ENCODE measurements around the gene IRF5.
A peak's percentile ranks its signal among the peaks of the same experiment; 100 is the strongest.

The IRF5 gene

GRCh38 chr7:128921866-128922440 is 15.8 kb upstream of the IRF5 start:
- no peak for DNase-seq

GRCh38 chr7:128922496-128923410 is 15.0 kb upstream of the IRF5 start:
- DNase-seq = no peak

- DNase-seq = no peak
These were observed 14.3 kb upstream of the IRF5 start for GRCh38 chr7:128923411-128923800.

- DNase-seq = no peak
These were observed 12.8 kb upstream of the IRF5 start for GRCh38 chr7:128924707-128925588.

GRCh38 chr7:128928159-128928813 is 9.4 kb upstream of the IRF5 start:
- DNase-seq = no peak

- no peak for DNase-seq
These were observed 8.6 kb upstream of the IRF5 start for GRCh38 chr7:128928882-128929788.

- DNase-seq = no peak
These were observed 6.4 kb upstream of the IRF5 start for GRCh38 chr7:128931190-128931798.

GRCh38 chr7:128931965-128932861 is 5.5 kb upstream of the IRF5 start:
- no peak for DNase-seq

- no peak for DNase-seq
These were observed 4.9 kb upstream of the IRF5 start for GRCh38 chr7:128932862-128933179.

GRCh38 chr7:128933180-128933891 is 4.4 kb upstream of the IRF5 start:
- no peak for DNase-seq

- DNase-seq = no peak
These were observed 3.1 kb upstream of the IRF5 start for GRCh38 chr7:128934361-128935341.

- peak; percentile 7 for DNase-seq
These were observed 2.4 kb upstream of the IRF5 start for GRCh38 chr7:128935342-128935730.

GRCh38 chr7:128936798-128937197 is 929 bp upstream of the IRF5 start:
- DNase-seq = no peak

- DNase-seq = no peak
These were observed 468 bp upstream of the IRF5 start for GRCh38 chr7:128937271-128937646.

GRCh38 chr7:128938544-128939074 is 882 bp downstream of the IRF5 start:
- DNase-seq = no peak

- no peak for DNase-seq
These were observed 1.5 kb downstream of the IRF5 start for GRCh38 chr7:128939075-128939860.

- DNase-seq = no peak
These were observed 2.2 kb downstream of the IRF5 start for GRCh38 chr7:128939861-128940410.
